Adrenal gland (tissue), 5 donors: ENCODE data around the gene CDYL.

ENCODE experiments used
- CTCF ChIP-seq, 6 experiments: fragments of 450-650 bp in 4 of 6; fragments of 200-600 bp in 2 of 6; sonication (generic) in 1 of 6; IDR thresholded peaks; 1 replicate in 5 of 6; 2 replicates in 1 of 6; pipeline versions ENCODE4 v1.5.1 to v1.8.0; 2016 to 2021; ENCODE audit warnings: antibody characterized with exemption in 6 of 6, mild to moderate bottlenecking in 2 of 6, moderate library complexity in 1 of 6
- POLR2A ChIP-seq, 2 donors: fragments of 450-650 bp; IDR thresholded peaks; one replicate each; pipeline ENCODE4 v1.6.1; 2017; ENCODE audit warnings: antibody characterized with exemption in 2 of 2, mild to moderate bottlenecking in 2 of 2, moderate library complexity in 1 of 2
- donor health status: DM: no; HTN: no; CAD: no.

- no peak for TF ChIP-seq CTCF (IDR thresholded peaks at IDR 0.05)
- no peak for TF ChIP-seq POLR2A (IDR thresholded peaks at IDR 0.05)
These were observed 201.3 kb downstream of the CDYL start for GRCh38 chr6:4977468-4977867.
